Measurements from ENCODE around the gene ABCD2.

DNA sequence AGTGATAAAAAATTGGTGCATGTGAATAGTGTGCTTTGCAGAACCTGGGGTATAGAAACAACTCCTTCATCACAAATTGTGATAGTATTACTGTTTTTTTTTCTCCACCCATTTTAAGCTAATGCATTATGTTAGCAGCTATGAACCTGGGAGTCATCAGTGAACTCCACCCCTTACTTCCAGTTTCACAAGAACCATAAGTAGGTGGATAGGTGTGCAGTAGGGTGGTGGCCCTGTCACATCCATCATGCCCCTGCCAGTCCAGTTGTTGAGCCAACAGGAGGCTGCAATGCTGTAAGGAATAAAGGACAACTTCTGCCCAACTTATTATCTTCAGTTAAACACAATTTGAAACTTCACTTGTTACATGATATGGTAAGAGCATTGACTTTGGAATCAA is 85.7 kb downstream of the ABCD2 start:
- TF ChIP-seq, protein P1, sequence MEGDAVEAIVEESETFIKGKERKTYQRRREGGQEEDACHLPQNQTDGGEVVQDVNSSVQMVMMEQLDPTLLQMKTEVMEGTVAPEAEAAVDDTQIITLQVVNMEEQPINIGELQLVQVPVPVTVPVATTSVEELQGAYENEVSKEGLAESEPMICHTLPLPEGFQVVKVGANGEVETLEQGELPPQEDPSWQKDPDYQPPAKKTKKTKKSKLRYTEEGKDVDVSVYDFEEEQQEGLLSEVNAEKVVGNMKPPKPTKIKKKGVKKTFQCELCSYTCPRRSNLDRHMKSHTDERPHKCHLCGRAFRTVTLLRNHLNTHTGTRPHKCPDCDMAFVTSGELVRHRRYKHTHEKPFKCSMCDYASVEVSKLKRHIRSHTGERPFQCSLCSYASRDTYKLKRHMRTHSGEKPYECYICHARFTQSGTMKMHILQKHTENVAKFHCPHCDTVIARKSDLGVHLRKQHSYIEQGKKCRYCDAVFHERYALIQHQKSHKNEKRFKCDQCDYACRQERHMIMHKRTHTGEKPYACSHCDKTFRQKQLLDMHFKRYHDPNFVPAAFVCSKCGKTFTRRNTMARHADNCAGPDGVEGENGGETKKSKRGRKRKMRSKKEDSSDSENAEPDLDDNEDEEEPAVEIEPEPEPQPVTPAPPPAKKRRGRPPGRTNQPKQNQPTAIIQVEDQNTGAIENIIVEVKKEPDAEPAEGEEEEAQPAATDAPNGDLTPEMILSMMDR (IDR thresholded peaks at IDR 0.05; ENCODE audit: low read depth, low read length, missing input control), result no peak
- TF ChIP-seq TAF1 (conservative IDR thresholded peaks at IDR 0.05), result no peak

Data from liver (tissue), 3 donors.